A673 (cell line): ENCODE data around the gene FMN2. TPM values are rescaled to one million over a fixed set of nuclear protein-coding genes. Genes with fewer than 3 reads are reported as not detected.

Source experiments
- BruUV-seq: library from RNA; stranded (reverse); fragments of 400-500 nt; replicated peaks from 2 replicates; lab custom pipeline; 2021; lab: Mats Ljungman, UMichigan
- CTCF ChIA-PET: fragments of 300-600 bp; sonication (Branson Sonifier 250); formaldehyde crosslinking; loops from one replicate; lab custom pipeline; 2022; ENCODE audit warnings: antibody characterized with exemption; lab: Charles Lee
- POLR2A ChIA-PET: fragments of 300-600 bp; sonication (Branson Sonifier 250); formaldehyde crosslinking; loops from one replicate; lab custom pipeline; 2022; ENCODE audit warnings: antibody characterized with exemption; ENCODE audit not compliant: low non-redundant PET; lab: Charles Lee
- DNase-seq: peaks from one replicate; pipeline ENCODE4 v3.0.0-alpha.2; 2015; ENCODE audit warnings: low spot score
- H3K27ac ChIP-seq: fragments of 200-600 bp; sonication (generic); 2 replicates; pipeline ENCODE4 v1.5.1; 2016; ENCODE audit warnings: mixed run types, low read depth, mild to moderate bottlenecking, mixed read lengths, antibody characterized with exemption, low read length; ENCODE audit not compliant: poor library complexity, severe bottlenecking
- H3K27me3 ChIP-seq: fragments of 200-600 bp; sonication (generic); replicated peaks from 2 replicates; pipeline ENCODE4 v1.6.1; 2017; ENCODE audit warnings: mixed run types, low read depth, mild to moderate bottlenecking, mixed read lengths, antibody characterized with exemption, low read length; ENCODE audit not compliant: insufficient read depth, poor library complexity
- H3K36me3 ChIP-seq: fragments of 200-600 bp; sonication (generic); 2 replicates; pipeline ENCODE4 v1.6.1; 2016; ENCODE audit warnings: mixed run types, mild to moderate bottlenecking, mixed read lengths, antibody characterized with exemption, low read length; ENCODE audit not compliant: insufficient read depth, poor library complexity, severe bottlenecking
- H3K4me1 ChIP-seq: fragments of 200-600 bp; sonication (generic); 2 replicates; pipeline ENCODE4 v1.6.1; 2017; ENCODE audit warnings: mixed run types, mild to moderate bottlenecking, mixed read lengths, antibody characterized with exemption, low read length; ENCODE audit not compliant: insufficient read depth, poor library complexity, severe bottlenecking
- H3K4me3 ChIP-seq: fragments of 200-600 bp; sonication (generic); 2 replicates; pipeline ENCODE4 v1.5.1; 2016; ENCODE audit warnings: low read depth, mixed run types, mild to moderate bottlenecking, mixed read lengths, low read length; ENCODE audit not compliant: poor library complexity, severe bottlenecking
- H3K9me3 ChIP-seq: fragments of 200-600 bp; sonication (generic); 2 replicates; pipeline ENCODE4 v1.6.1; 2016; ENCODE audit warnings: mixed run types, low read depth, mild to moderate bottlenecking, mixed read lengths, antibody characterized with exemption, low read length; ENCODE audit not compliant: poor library complexity, severe bottlenecking
- CTCF ChIP-seq: fragments of 300-800, 200-600 bp; sonication (generic); conservative IDR thresholded peaks from 2 replicates; pipeline ENCODE4 v1.5.1; 2017; ENCODE audit warnings: low read depth, mild to moderate bottlenecking, antibody characterized with exemption, low read length, moderate library complexity, mixed read lengths
- EZH2 ChIP-seq: fragments of 200-600 bp; sonication (generic); IDR thresholded peaks from 2 replicates; pipeline ENCODE4 v1.6.1; 2017; ENCODE audit warnings: borderline replicate concordance, low read depth, mild to moderate bottlenecking, mixed read lengths, antibody characterized with exemption, low read length; ENCODE audit not compliant: poor library complexity, severe bottlenecking
- intact Hi-C: fragments of 100-400 bp; cut with micrococcal nuclease; formaldehyde crosslinking; loops from one replicate; pipeline ENCODE4 v1.10.0; 2022; ENCODE audit not compliant: unreplicated experiment
- total RNA-seq: library from RNA; stranded (reverse); gene quantifications from 2 replicates; pipeline ENCODE4 v1.2.3, GENCODE V29; 2021

Gene FMN2
- total RNA-seq, 1 experiment from 2014 or later: not detected

GRCh38 chr1:240350910-240351331, 259.2 kb downstream of the FMN2 start:
- no TSS peak for BruUV-seq
- Histone ChIP-seq H3K4me1 (no peaks in the 10 kb centered on the region), H3K27ac (no peak overlapping the region), H3K4me3 (no peak overlapping the region), H3K9me3 (no peaks in the 10 kb centered on the region), H3K27me3 (no peaks in the 10 kb centered on the region), H3K36me3 (no peaks in the 10 kb centered on the region)
- TF ChIP-seq EZH2 (no peak), CTCF (no peak)
- intact Hi-C loops: no loop called here
- ChIA-PET CTCF (no interaction called here), POLR2A (no interaction called here)
- DNase-seq: no peak

- no TSS peak for BruUV-seq
- intact Hi-C loops: no loop called here
- H3K4me3 ChIP-seq: no peak overlapping the region
- no peak for TF ChIP-seq CTCF
- H3K27ac ChIP-seq: no peak overlapping the region
- DNase-seq: no peak
- no peaks in the 10 kb centered on the region for H3K4me1 ChIP-seq
- H3K9me3 ChIP-seq: no peaks in the 10 kb centered on the region
- no peaks in the 10 kb centered on the region for H3K27me3 ChIP-seq
- CTCF ChIA-PET: no interaction called here
- no peaks in the 10 kb centered on the region for H3K36me3 ChIP-seq
- POLR2A ChIA-PET: no interaction called here
Measured at GRCh38 chr1:240351690-240352089, 260.0 kb downstream of the FMN2 start.

DNA sequence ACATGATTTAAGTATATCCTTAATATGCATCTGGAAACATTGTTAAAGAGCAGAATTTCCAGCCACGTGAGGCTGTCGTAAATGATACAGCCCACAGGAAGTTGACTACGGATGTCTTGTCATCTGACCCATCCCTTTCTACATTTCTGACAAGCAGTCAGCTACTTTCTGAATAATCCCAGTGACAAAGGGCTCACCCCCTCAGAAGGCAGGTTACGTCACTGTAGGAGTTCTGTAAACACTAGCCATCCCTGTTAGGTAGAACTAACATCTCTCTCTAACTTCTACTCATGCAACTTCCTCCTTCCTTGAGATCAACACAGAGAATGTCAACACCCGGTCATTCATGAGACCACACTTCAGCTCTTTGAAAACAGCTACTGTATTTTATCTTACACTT, 261.1 kb downstream of the FMN2 start:
- CTCF ChIA-PET: no interaction called here

More for the DNA sequence above, 261.1 kb downstream of the FMN2 start:
- no peak overlapping the region for H3K27ac ChIP-seq
- intact Hi-C loops: no loop called here
- H3K9me3 ChIP-seq: no peaks in the 10 kb centered on the region
- no peaks in the 10 kb centered on the region for H3K27me3 ChIP-seq
- no peak for TF ChIP-seq EZH2
- no peak for TF ChIP-seq CTCF
- no peak overlapping the region for H3K4me3 ChIP-seq
- DNase-seq: no peak
- POLR2A ChIA-PET: no interaction called here
- H3K4me1 ChIP-seq: no peaks in the 10 kb centered on the region
- no TSS peak for BruUV-seq
- no peaks in the 10 kb centered on the region for H3K36me3 ChIP-seq
